ENCODE measurements around the gene EBNA1BP2.

DNA sequence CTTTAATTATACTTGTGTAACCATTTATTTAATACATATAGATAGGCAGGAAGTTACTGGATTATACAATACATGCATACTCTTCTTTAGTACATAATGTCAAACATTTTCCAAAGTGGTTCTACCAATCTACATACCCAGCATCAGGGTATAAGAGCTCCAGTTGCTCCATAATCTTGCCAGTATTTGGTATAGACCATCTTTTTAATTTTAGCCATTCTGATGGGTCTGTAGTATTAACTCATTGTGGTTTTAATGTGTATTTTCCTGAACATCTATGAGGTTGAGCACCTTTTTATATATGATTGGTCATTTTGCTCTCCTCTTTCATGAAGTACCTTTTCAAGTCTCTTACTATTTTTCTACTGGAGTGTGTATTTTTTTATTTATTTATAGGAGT lies 32.1 kb downstream of the EBNA1BP2 start:
- TF ChIP-seq, protein P1, sequence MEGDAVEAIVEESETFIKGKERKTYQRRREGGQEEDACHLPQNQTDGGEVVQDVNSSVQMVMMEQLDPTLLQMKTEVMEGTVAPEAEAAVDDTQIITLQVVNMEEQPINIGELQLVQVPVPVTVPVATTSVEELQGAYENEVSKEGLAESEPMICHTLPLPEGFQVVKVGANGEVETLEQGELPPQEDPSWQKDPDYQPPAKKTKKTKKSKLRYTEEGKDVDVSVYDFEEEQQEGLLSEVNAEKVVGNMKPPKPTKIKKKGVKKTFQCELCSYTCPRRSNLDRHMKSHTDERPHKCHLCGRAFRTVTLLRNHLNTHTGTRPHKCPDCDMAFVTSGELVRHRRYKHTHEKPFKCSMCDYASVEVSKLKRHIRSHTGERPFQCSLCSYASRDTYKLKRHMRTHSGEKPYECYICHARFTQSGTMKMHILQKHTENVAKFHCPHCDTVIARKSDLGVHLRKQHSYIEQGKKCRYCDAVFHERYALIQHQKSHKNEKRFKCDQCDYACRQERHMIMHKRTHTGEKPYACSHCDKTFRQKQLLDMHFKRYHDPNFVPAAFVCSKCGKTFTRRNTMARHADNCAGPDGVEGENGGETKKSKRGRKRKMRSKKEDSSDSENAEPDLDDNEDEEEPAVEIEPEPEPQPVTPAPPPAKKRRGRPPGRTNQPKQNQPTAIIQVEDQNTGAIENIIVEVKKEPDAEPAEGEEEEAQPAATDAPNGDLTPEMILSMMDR (IDR thresholded peaks at IDR 0.05) = no peak
- no peak for TF ChIP-seq POLR2A (IDR thresholded peaks at IDR 0.05)
